Measurements from ENCODE around the gene PSMA7.

Gene PSMA7

DNA sequence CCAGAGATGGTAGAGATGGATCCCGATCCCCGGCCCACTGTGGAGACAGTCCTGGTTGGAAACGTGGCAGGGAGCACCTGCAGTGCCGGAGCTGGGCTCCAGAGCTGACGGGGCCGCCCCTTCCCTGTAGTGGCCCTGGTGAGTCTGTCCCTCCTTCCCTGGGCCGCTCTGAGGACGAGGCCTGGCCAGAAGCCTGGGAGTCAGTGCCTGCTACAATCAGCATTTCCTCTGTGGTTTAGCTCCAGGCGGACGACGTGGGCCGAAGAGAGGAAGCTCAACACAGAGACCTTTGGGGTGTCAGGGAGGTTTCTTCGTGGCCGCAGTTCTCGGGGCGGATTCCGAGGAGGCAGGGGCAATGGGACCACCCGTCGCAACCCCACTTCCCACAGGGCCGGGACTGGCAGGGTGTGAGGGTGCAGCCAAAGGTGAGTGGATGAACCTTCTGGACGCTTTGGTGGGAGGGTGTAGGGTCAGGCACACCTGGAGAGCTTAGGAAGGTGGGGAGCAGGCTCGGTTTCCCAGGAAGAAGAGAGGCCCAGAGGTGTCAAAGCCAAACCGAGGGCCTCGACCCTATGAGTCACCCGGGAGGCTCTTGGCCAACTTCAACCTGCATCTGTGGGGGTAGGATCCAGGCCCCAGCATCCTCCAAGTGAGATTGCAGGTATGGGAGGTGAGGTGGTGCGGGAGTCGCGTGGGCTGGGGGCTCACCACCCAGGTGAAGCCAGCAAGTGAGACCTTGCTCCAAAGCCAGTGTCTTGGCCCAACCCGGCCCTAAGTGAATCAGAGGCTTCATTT lies 9.9 kb downstream of the PSMA7 start:
- Mint-ChIP-seq H3K27ac (peak overlapping the region; percentile 90), H3K4me1 (ENCODE audit: low read depth) (peaks cover 84% of the 10 kb centered on the region), H3K4me3 (peak overlapping the region; percentile 82), H3K9me3 (no peaks in the 10 kb centered on the region), H3K36me3 (ENCODE audit: low read depth) (peaks cover 100% of the 10 kb centered on the region), H3K27me3 (no peaks in the 10 kb centered on the region)
- intact Hi-C loops (cut with micrococcal nuclease), result no loop called here

DNA sequence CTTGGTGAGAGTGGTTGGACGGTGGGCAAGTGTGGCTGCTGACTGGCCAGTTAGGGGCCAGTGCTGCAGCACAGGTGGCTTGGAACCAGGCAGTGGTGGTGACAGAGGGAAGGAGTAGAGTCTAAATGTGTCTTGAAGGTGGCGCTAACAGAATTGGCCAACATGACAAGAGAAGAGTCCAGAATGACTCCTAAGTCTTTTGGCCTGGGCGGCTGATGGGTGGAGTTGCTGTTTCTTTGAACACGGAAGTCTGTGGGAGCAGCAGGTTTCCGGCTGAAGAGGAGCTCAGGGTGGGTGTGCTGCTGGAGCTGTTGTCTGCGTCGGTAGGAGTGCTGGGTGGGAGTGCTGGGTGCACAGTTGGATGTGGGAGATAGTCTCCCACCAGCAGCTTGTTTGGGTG lies 10.8 kb downstream of the PSMA7 start:
- H3K27ac Mint-ChIP-seq, result peak overlapping the region; percentile 90
- no peaks in the 10 kb centered on the region for H3K9me3 Mint-ChIP-seq
- H3K36me3 Mint-ChIP-seq (ENCODE audit: low read depth), result peaks cover 100% of the 10 kb centered on the region
- H3K4me3 Mint-ChIP-seq, result peak overlapping the region; percentile 82
- intact Hi-C loops (cut with micrococcal nuclease), result no loop called here
- H3K4me1 Mint-ChIP-seq (ENCODE audit: low read depth), result peaks cover 84% of the 10 kb centered on the region
- no peaks in the 10 kb centered on the region for H3K27me3 Mint-ChIP-seq

DNA sequence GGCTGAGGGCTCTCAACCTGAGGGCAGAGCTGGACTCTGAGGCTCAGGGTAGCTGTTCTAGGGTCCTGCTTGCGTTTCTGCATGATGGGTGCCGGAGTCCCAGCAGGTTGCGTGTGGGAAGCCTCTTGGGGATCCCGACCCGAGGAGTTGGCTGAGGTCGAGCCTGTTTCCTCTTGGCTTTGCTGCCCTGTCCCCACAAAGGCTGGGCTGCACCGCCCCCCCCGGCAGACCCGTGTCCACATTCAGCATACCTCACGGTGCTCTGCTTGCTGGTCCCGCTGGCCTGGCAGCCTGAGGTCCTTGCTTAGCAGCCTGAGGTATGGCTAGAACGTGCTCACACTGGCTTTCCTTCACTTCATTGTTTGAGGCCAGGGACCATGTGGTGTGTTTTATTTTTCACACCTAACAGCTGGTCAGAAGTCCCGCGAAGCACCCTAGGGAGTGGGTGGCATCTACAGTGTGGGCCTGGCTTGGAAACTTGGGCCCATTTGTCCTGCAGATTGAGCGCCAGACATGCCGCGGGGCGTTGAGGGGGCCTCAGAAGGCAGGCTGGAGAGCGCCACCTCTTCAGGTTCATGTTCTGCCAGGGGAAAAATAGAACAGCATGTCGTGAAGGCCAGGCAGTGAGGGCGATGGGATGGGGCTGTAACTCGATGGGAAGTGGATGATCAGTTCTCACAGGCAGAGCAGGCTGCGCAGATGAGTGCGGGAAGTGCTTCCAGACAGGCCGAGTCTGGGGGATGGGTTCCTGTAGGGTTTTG lies 11.5 kb downstream of the PSMA7 start:
- Mint-ChIP-seq H3K27me3 (no peaks in the 10 kb centered on the region), H3K4me3 (peak overlapping the region; percentile 82), H3K4me1 (ENCODE audit: low read depth) (peaks cover 80% of the 10 kb centered on the region), H3K36me3 (ENCODE audit: low read depth) (peaks cover 100% of the 10 kb centered on the region), H3K27ac (peak overlapping the region; percentile 90), H3K9me3 (no peaks in the 10 kb centered on the region)
- intact Hi-C loops (cut with micrococcal nuclease), result no loop called here

DNA sequence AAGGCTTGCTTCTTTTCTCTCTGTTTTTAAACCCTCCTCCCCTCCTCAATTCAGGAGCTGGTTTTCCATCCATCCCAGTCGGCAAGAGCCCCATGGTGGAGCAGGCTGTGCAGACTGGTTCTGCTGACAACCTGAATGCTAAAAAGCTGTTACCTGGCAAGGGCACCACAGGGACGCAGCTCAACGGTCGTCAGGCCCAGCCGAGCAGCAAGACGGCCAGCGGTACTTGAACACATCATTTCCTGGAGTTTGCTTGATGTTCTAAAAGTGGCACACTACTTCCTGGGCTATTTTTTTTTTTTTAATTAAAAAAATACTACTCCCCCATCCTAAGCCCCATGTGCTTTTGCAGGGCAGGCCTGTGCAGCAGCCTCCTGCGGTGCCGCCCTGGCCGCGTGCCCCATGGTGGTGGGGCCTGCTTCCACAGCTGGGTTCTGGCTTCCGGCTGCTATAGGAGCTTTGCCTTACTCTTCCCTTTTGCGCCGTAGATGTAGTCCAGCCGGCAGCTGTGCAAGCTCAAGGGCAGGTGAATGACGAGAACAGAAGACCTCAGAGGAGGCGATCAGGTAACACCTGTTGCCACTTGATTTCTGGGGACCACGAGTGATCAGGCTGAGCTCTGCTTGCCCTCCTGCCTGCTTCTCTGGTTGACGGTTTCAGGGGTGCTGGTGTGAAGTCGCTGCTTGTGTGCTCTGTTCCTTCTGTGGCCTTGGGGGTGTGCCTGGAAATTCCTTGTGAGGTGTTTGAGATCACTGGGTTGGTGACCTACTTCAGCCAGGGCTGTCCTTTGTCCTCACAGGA lies 13.3 kb downstream of the PSMA7 start:
- H3K27me3 Mint-ChIP-seq, result no peaks in the 10 kb centered on the region
- H3K4me3 Mint-ChIP-seq, result no peak overlapping the region
- peaks cover 80% of the 10 kb centered on the region for H3K4me1 Mint-ChIP-seq (ENCODE audit: low read depth)
- intact Hi-C loops (cut with micrococcal nuclease), result no loop called here
- peak overlapping the region; percentile 90 for H3K27ac Mint-ChIP-seq
- no peaks in the 10 kb centered on the region for H3K9me3 Mint-ChIP-seq
- H3K36me3 Mint-ChIP-seq (ENCODE audit: low read depth), result peaks cover 100% of the 10 kb centered on the region

DNA sequence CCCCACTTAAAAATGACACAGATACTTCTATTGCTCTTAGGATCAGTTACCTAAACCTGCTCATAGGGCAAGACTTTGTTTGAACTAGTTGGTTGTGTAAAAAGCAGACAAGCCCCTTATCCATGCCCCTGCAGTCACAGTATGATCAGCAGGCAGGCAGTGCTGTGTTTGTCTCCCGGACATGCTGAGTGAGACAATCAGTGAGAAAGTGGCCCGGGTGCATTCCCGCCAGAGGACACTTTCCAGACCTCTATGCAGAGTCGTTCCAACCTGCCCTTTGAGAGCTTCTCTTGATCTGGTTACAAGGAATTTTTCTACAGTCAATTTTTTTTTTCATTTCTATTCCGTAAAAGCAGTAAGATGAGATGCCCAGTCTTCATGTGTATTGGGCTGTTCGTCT lies 14.7 kb downstream of the PSMA7 start:
- Mint-ChIP-seq H3K27ac (no peak overlapping the region), H3K9me3 (no peaks in the 10 kb centered on the region), H3K4me1 (ENCODE audit: low read depth) (peaks cover 81% of the 10 kb centered on the region), H3K27me3 (no peaks in the 10 kb centered on the region), H3K4me3 (no peak overlapping the region), H3K36me3 (ENCODE audit: low read depth) (peaks cover 96% of the 10 kb centered on the region)
- intact Hi-C loops (cut with micrococcal nuclease), result no loop called here

DNA sequence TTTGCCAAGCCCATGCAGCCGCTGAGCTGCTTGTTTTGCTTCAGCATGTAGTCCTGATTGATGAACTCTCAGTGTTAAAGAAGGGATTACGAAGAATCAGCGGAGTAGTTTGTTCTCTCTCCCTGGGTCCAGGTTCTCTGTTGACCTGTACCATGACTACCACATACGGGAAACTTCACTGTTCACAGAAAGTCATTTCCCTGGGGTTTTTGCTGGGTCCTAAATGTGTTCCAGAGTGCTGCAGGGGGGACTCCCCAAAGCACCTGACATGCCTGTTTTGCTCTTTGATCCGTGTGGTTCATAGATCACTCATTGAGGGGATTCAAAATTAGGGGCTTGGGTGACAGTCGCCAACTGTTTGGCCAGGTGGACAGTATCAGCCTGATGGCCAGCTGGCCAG lies 15.4 kb downstream of the PSMA7 start:
- no peaks in the 10 kb centered on the region for H3K27me3 Mint-ChIP-seq
- peaks cover 78% of the 10 kb centered on the region for H3K4me1 Mint-ChIP-seq (ENCODE audit: low read depth)
- H3K27ac Mint-ChIP-seq, result no peak overlapping the region
- intact Hi-C loops (cut with micrococcal nuclease), result no loop called here
- H3K4me3 Mint-ChIP-seq, result no peak overlapping the region
- H3K36me3 Mint-ChIP-seq (ENCODE audit: low read depth), result peaks cover 89% of the 10 kb centered on the region
- H3K9me3 Mint-ChIP-seq, result no peaks in the 10 kb centered on the region

DNA sequence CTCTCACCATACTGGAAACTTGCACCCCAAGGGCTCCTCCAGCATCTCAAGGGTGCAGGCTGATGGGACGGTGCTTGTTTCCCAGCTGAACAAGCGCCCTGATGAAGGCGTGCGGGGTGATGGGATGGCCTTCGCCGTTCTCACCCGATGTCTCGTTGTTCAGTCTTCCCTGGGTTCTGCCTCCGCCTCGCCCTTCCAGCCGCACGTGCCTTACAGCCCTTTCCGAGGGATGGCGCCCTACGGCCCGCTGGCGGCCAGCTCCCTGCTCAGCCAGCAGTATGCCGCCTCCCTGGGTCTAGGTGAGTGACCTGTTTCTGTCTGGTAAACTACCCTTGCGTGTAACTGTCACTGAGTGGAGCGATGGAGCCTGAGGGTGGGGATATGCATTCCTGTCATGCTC lies 17.1 kb downstream of the PSMA7 start:
- Mint-ChIP-seq H3K4me1 (ENCODE audit: low read depth) (peaks cover 64% of the 10 kb centered on the region), H3K36me3 (ENCODE audit: low read depth) (peaks cover 72% of the 10 kb centered on the region), H3K27ac (no peak overlapping the region), H3K27me3 (no peaks in the 10 kb centered on the region), H3K4me3 (no peak overlapping the region), H3K9me3 (no peaks in the 10 kb centered on the region)
- intact Hi-C loops (cut with micrococcal nuclease), result no loop called here

DNA sequence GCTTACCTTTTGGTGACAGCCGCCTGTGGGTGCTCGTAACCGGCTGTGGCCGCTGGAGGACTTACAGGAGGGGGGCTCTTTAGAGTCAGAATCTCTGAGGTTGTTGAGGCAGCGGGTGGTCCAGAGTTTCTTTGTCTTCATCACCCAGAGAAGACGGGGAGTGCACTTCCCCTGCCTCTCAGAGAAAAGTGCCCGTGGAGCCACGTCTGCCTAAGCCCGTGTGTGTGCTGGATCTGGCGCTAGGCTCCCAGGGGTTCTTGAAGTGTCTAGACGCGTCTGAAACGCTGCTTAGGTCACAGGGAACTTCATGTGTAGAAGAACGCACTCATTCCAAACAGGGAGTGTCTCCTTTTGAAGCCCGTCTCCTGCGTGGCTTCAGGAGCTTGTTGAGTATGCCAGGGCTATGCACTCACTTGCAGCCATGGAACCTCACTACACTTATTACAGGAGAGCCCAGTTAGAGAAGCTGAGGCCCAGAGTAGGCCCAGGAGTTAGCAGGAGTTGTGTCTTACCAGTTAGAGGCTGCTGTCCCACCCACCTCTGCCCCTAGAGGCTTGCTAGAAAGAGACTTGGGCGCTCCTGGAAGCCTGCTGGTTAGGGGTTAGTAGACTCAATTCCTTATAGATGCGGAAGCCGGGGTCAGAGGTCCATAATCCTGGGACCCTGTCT lies 19.6 kb downstream of the PSMA7 start:
- H3K27ac Mint-ChIP-seq, result peak overlapping the region; percentile 70
- peaks cover 53% of the 10 kb centered on the region for H3K4me1 Mint-ChIP-seq (ENCODE audit: low read depth)
- peaks cover 3% of the 10 kb centered on the region for H3K27me3 Mint-ChIP-seq
- no peaks in the 10 kb centered on the region for H3K9me3 Mint-ChIP-seq
- H3K4me3 Mint-ChIP-seq, result peak overlapping the region; percentile 77
- intact Hi-C loops (cut with micrococcal nuclease), result loop anchor here (2.0 kb wide), 1 partner anchor 13 kb away; no protein-coding TSS in a partner anchor
- H3K36me3 Mint-ChIP-seq (ENCODE audit: low read depth), result peaks cover 47% of the 10 kb centered on the region

DNA sequence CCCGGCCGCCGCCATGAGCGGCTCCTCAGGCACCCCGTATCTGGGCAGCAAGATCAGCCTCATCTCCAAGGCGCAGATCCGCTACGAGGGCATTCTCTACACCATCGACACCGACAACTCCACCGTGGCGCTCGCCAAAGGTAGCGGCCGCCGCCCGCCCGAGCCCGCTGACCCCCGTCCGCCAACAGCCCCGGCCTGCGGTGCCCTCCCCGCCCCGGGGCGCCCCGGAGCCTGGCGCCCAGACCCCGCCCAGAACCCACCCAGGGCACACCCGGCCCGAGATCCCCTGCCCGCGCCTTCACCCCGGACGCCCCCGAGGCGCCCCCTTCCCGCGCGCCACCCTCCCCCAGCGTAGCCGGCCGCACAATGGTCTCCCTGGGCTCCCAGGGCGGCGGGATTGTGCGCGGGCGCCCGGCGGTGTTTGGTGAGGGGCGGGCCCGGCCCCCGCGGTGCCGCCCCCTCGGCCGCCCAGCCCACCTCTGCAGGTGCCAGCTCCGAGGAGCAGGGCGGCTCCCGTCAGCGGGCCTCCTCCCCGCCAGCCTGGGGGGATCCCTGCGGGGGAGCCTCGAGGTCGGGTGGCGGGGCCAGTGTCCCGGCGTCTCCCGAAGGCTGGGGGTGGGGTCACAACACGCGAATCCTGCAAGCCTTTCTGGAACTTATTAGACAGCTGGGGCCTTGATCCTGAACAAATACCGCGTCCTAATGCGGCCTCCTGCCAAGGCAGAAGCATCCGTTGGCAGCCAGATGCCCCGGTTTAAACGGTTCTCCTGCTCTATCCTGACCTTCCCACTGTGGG lies 20.3 kb downstream of the PSMA7 start:
- peaks cover 11% of the 10 kb centered on the region for H3K27me3 Mint-ChIP-seq
- H3K9me3 Mint-ChIP-seq, result no peaks in the 10 kb centered on the region
- intact Hi-C loops (cut with micrococcal nuclease), result loop anchor here (1.0 to 2.0 kb wide), 2 partner anchors 14 to 57 kb away; no protein-coding TSS in a partner anchor
- H3K4me1 Mint-ChIP-seq (ENCODE audit: low read depth), result peaks cover 47% of the 10 kb centered on the region
- peak overlapping the region; percentile 70 for H3K27ac Mint-ChIP-seq
- peaks cover 39% of the 10 kb centered on the region for H3K36me3 Mint-ChIP-seq (ENCODE audit: low read depth)
- H3K4me3 Mint-ChIP-seq, result peak overlapping the region; percentile 77

DNA sequence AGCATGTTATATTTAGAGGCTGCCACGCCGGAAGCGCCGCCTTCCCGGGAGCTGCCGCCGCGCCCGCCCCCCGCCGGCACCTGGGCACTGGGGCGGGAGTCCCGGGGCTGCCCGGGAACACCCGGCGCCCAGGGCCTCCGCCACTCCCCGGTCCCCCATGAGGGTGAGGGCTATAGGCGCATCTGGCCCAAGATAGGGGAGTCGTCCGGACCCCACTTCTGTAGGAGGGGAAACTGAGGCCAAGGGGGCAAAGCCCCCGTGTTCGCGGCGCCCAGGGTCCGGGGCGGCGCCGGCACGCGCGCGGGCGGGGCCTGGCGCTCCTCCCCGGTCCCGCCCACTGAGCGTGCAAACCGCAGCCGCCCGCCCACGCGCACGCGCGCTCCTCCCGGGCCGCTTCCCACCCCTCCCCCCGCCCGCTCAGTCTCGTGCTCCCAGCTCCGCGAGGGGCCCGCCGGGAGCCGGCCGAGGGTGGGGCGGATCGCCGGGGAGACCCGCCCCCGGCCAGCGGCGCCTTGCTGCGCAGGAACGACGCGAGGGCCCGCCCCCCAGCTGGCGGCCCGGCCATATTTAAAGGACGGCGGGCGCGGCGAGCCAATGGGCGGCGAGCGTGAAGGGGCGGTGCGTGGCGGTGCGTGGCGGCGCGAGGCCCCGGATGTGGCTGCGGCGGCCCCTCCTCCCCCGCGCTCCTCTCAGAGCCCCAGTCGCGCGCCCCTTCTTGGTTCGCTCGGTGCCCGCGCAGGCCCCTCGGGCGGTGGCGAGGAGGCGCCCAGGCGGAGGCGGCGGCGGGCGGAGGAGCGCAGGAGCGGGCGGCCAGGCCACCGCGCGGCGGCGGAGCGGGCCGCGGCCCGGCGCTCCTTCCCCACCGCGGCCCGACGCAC lies 21.2 kb downstream of the PSMA7 start, which contains the start of gene LSM14B:
TSS of gene LSM14B (plus strand) at position 700 of the 878 bp plus-strand sequence. CDS start 192 bp downstream, outside the sequence.
- Mint-ChIP-seq H3K4me1 (ENCODE audit: low read depth) (peaks cover 41% of the 10 kb centered on the region), H3K9me3 (no peaks in the 10 kb centered on the region), H3K36me3 (ENCODE audit: low read depth) (peaks cover 31% of the 10 kb centered on the region), H3K27me3 (peaks cover 19% of the 10 kb centered on the region), H3K27ac (peak within 1 kb of the TSS; percentile 93), H3K4me3 (peak within 1 kb of the TSS; percentile 79)
- intact Hi-C loops (cut with micrococcal nuclease), result loop anchor here (1.0 to 2.0 kb wide), 2 partner anchors 15 to 56 kb away; no protein-coding TSS in a partner anchor

DNA sequence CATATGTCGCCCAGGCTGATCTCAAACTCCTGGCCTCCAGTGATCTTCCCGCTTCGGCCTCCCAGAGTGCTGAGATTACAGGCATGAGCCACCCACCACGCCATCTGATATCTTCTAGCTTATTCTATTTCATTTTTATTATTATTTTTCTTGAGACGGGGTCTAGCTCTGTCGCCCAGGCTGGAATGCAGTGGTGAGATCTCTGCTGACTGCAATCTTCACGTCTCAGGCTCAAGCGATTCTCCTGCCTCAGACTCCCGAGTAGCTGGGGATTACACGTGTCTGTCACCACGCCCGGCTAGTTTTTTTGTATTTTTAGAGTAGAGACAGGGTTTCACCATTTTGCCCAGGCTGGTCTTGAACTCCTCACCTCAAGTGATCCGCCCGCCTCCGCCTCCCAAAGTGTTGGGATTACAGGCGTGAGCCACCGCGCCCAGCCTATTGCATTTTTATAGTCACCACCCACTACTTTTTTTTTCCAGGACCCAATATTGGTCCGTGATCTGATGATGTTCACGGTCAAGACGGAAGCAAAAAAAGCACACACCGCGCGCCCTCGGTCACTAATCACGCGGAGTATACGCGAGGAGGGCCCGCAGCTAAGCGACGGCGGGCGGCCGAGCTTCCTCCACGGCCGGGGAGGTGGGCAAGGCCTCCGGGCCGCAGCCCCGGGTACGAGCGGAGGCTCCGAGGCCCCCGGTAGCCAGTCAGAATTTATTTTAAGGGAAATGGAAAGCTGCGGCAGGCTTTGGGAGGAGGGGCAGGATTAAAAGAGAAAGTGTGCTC lies 22.0 kb downstream of the PSMA7 start:
- Mint-ChIP-seq H3K27ac (peak overlapping the region; percentile 93), H3K27me3 (peaks cover 23% of the 10 kb centered on the region), H3K4me3 (peak overlapping the region; percentile 79), H3K36me3 (ENCODE audit: low read depth) (peaks cover 23% of the 10 kb centered on the region), H3K9me3 (no peaks in the 10 kb centered on the region), H3K4me1 (ENCODE audit: low read depth) (peaks cover 36% of the 10 kb centered on the region)
- intact Hi-C loops (cut with micrococcal nuclease), result no loop called here
